ENCODE data around the gene PARP1.
A peak's percentile ranks its signal among the peaks of the same experiment; 100 is the strongest.

Gene PARP1

DNA sequence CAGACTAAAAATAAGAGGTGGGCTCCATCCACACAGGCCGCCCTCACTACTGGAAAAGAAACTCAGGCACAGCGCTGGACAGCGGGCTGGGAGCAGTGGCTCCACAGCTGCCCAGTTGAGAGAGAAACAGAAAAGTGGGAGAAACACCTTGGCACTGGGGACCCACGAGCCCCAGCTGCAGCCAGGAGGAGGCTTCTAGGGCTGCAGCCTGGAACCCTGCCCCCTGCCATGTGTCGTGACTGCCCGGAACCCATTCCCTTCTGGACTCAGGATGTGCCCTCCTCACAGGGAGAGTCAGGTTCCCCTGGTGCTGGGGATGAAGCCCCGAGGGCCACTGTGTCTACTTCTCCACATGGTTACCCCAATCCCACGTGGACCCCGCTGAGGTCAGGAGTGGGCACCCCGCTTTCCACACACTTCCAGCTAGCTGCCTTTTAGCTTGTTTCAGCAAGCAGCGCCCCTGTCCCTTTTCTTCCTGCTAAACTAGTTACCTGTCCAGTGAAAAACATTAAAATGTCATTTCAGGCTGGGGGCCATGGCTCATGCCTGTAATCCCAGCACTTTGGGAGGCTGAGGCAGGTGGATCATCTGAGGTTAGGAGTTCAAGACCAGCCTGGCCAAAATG is 35.9 kb downstream of the PARP1 start:
- no peak for DNase-seq

- no peak for DNase-seq
Measured at GRCh38 chr1:226371027-226371694, 36.7 kb downstream of the PARP1 start.

DNA sequence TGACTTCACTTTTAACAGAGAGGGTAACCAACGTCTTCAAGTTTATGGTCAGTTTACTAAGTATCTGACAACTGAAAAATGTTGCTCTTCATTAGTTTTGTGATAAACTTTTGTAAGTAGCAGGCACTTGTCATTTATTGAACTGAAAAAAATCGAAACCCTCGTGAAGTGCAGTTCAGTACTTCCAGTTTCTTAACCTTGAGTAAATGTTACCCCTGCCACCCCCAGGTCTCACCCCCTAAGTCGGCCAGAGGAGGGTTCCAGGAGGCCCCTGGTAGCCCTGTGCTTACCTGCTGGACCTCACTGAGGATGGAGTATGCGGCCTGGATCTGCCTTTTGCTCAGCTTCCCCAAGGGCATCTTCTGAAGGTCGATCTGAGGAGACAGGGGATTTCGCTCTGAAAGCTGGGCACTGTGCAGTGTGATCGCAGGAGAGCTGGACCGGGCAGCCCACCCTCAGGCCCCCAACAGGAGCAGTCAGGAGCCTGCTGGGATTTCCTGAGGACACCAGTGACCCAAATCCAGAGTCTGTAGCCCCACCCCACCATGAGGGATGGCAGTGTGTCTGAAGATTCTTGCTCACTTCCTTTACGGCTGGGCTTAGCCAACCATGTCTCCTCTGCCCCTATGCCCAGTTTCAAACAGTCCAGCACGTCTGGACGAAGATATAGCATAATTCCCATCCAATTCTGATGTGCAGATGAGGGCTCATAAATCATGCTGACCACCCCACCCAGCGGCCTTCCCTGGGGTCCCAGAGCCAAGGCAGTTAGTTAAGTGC is 37.6 kb downstream of the PARP1 start:
- no peak for DNase-seq

- no peak for DNase-seq
Measured at GRCh38 chr1:226369110-226369509, 38.8 kb downstream of the PARP1 start.

GRCh38 chr1:226366290-226366689 is 41.6 kb downstream of the PARP1 start:
- no peak for DNase-seq

GRCh38 chr1:226365831-226366231 is 42.1 kb downstream of the PARP1 start:
- no peak for DNase-seq

GRCh38 chr1:226364901-226365565 is 42.9 kb downstream of the PARP1 start:
- no peak for DNase-seq

- no peak for DNase-seq
Measured at GRCh38 chr1:226364514-226364899, 43.4 kb downstream of the PARP1 start.

DNA sequence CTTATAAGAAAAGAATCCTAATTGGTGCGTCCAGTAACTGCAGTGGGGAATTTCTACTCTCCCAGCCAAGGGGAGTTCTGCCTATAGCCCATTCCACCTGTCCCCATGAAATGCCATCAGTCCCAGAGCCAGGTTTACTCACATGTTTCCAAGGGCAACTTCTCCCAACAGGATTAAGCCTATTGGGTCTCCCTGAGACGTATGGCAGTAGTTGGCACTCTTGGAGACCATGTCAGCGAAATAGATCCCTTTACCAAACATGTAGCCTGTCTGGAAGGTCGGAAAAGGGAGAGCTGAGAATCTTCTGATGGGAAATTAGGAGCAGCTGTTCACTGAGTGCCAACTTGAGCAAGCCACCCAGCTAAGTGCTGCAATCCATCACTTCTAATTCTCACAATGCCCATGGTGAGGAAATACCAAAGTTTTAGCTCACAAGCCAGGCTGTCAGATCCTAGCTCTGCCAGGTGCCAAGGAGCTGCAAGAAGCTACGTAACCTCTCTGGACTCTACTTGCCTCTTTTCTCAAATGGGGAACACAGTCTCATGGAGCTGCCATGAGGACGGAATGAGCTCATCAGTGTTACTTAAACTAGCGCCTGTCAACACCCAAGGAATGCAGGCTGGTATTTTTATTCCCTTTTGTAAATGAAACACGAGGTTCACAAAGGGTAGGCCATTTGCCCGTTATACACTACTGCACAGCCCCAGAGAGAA is 43.9 kb downstream of the PARP1 start:
- DNase-seq: no peak

DNA sequence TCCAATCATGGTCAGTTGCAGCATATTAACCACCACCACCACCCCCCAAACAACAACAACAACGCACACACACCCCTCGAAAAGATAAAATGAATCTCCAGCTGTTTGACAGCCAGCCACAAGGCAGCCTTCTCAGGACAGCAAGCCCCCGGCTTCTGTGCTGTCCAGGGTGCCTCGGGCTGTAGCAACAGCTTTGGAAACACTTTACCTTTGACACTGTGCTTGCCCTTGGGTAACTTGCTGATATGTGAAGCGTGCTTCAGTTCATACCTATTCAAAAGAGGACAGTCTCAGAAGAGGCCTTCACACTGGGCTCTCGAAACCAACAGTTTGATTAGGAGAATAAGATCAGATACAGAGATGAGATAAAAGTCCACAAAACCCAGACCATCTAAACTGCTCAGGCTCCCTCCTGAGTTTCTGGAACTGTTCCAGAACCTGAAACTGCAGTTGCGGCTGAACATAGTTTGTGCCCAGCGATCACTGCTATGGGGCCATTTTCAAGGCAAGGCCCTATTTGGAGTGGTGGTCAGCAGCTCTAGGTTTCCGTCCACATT is 44.9 kb downstream of the PARP1 start:
- DNase-seq: no peak

GRCh38 chr1:226362361-226362760 is 45.5 kb downstream of the PARP1 start:
- DNase-seq: no peak

- no peak for DNase-seq
Measured at GRCh38 chr1:226360106-226360746, 47.7 kb downstream of the PARP1 start.

- DNase-seq: no peak
Measured at GRCh38 chr1:226357416-226357815, 50.5 kb downstream of the PARP1 start.

GRCh38 chr1:226355669-226356551 is 52.0 kb downstream of the PARP1 start:
- DNase-seq: no peak

- DNase-seq: no peak
Measured at GRCh38 chr1:226355016-226355415, 52.9 kb downstream of the PARP1 start.

DNA sequence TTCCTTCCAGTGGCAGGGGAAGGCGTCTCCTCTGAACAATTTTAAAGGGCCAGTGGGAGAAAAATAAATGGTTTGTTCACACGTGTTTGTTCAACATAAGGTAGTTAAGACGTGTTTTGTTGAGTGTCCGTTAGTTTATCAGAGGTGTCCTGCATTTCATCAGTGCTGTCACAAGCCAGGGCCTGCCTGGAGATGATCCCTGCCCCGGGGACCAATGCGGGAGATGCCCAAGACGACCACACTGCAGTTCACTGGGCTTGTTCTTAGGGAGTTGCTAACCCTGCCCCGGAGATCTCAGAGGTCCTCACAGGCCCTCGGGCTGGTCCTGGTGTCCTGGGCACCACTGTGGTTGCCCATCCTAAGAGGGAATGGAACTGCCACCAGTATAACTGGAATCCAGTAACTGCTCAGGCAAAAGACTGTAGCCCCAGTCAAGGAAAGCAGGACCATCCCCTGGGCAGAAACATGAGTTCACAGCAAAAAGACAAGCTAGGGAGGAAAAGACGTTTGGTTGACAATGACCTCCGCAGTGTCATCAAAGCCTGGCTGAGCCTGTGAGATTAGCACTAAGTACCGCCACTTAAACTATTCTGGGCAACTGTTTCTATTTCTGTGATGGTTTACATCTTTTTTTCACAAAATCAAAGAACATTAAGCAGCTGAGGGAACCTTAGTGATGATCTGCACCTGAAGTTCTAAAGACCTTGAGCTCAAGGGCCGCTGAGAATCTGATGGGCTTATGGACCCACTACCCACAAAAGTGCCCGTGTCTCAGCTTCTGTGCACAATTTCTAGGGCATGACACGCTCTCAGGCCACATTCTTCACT is 54.0 kb downstream of the PARP1 start:
- no peak for DNase-seq

DNA sequence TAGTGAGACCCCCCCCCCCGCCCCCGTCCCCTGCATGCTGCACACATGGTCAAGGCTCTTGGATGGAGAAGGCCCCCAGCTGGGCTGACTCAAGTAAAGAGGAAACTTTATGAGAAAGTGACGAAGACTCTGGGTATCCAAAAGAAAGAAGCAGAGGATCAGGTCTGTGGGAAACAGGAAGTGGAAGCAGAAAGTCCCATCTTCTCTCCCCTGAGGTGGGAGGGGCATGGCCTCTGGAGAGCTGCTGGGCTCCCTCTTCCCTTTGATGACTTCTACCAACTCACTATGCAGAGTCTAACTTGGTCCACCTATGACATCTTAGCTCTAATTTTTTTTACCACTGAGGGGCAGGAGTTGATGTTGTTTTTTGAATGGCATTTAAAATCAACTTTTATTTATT is 56.2 kb downstream of the PARP1 start:
- DNase-seq: no peak

- peak; percentile 57 for DNase-seq
Measured at GRCh38 chr1:226350519-226350865, 57.4 kb downstream of the PARP1 start.

DNA sequence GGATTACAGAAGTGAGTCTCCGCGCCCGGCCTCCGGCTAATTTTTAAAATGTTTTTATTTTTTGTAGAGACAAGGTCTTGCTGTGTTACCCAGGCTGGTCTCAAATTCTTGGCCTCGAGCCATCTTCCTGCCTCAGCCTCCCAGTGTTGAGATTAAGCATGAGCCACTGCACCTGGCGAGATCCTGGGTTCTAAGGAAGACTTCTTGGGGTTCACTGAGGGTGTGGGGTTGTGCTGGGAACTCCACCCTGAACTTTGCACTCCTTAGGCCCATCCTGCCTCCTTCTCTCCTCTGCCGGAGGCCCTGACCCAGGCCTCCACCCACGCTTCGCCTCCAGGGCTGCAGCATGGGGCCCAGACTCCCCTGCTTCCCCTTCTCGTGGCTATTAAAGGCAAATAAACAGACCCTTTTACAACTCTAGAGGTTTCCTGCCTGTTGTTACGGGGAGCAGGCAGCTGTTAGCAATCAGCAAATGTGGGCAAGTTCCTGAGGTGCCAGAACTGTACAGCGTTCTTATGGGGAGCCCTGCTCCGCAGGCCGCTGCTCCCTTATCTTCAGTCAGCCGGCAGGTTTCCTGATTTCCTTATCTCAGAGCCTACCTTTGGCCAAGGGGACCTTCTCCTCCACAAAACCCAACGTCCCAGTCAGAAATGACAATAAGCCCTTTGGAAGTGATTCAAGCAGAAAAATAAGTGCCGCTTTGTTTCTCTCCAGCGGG is 57.9 kb downstream of the PARP1 start:
- peak; percentile 94 for DNase-seq

DNA sequence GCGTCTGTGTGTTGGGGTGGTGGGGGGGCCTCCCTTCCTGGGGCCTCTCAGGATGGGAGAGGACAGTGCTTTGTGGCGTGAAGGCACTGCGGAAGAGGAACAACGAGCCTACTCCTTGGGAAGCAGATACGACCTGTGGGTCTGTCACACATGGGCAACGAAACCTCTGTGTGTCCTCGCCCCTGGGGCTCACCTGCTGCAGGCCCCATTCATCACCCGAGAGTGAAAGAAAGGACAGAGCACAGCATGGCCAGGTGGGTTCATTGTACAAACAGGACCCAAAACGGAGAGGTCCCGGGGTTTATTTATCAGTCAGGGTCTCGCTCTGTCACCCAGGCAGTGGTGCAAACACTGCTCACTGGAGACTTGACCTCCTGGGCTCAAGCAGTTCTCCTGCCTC is 58.8 kb downstream of the PARP1 start:
- no peak for DNase-seq

All from GF-D8 (cell line).